GM04503 (cell line): ENCODE results near the gene LDLRAP1.

Experiments used
- DNase-seq: peaks from one replicate; pipeline ENCODE4 v3.0.0-alpha.2; 2012; ENCODE audit warnings: low read depth

Gene LDLRAP1

GRCh38 chr1:25544243-25544764 lies 898 bp downstream of the LDLRAP1 start:
- DNase-seq, result no peak

- DNase-seq, result peak; percentile 16
Observed at GRCh38 chr1:25544819-25545218, 1.4 kb downstream of the LDLRAP1 start.

GRCh38 chr1:25545767-25546166 lies 2.4 kb downstream of the LDLRAP1 start:
- no peak for DNase-seq

DNA sequence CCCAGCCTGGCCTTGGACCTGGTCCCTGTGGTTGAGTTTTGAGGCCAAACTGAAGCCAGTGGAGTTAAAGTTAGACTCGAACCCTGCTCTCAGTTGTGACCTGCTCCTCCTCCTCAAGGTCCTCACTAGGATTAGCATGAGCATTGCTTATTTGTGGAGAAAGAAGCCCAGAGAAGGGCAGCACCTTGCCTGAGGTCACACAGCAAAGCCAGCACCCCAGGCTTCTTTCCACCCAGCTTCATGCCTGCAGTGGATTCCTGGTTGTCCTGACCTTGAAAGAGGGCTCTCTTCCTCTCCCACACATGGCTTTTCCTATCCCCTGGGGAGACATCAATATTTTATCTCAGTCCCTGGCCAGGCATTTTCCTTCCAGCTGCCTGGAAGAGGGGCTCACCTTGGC lies 2.8 kb downstream of the LDLRAP1 start:
- no peak for DNase-seq

GRCh38 chr1:25548601-25549000 lies 5.2 kb downstream of the LDLRAP1 start:
- DNase-seq, result no peak

- no peak for DNase-seq
Observed at GRCh38 chr1:25549273-25550154, 6.1 kb downstream of the LDLRAP1 start.

DNA sequence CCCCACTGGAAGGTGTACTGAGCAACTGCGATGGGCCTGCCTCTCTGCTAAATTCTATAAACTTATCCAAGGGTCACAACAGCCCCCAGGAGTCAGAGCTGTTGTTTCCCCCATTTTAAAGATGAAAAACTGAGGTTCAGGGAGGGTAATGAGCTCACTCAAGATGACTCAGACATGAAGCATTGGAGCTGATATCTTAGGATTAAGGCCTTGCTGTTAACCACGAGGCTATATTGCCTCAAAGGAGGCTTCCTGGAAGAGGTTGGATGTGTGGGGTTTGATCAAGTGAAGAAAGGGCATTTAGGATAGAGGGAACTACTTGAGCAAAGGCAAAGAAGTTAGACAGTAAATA lies 6.7 kb downstream of the LDLRAP1 start:
- DNase-seq, result no peak

DNA sequence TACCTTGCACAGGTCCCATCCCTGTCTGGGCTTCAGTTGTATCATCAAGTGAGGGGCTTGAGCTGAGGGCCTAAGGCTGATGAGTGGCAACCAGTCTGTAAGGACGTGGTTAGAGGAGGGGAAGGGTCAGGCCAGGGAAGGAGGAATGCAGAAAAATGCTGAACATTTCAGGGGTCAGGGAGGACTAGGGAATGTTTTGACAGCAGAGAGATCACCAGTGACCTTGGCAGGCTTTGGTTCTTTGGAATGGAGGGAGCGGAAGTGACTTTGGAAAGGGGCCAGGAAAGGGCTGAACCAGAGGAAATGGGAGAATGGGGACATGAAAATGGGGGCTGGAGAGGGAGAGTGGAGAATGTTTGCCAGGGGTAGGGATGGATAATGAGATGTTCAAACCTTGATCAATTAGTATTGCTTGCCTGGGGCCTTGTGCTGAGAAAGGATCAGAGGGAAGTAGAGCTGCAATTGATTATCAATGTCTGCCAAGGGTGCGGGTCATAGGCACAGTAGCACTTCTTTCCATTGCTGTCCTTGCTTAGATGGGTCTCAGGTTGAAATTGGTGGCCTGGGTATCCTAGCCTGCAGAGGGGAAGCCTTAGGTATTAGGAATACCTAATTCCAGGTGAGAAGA lies 7.4 kb downstream of the LDLRAP1 start:
- no peak for DNase-seq

GRCh38 chr1:25553749-25554429 lies 10.5 kb downstream of the LDLRAP1 start:
- no peak for DNase-seq

DNA sequence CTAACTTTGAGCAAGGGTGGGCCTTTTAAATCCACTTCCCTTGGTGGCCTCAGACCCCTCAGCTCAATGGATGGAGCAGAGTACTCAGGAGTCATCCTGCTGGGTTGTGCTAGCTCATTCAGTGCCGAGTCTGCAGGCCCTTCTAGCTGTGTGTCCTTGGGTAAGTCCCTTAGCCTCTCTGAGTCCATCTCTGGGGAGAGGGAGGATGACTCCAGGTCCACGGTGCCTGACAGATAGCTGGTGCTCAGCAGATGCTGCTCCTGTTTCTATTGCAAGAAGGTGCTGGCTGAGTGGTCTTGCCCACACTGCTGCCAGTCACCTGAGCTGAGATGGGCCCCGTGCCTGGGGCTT lies 11.0 kb downstream of the LDLRAP1 start:
- DNase-seq, result no peak

DNA sequence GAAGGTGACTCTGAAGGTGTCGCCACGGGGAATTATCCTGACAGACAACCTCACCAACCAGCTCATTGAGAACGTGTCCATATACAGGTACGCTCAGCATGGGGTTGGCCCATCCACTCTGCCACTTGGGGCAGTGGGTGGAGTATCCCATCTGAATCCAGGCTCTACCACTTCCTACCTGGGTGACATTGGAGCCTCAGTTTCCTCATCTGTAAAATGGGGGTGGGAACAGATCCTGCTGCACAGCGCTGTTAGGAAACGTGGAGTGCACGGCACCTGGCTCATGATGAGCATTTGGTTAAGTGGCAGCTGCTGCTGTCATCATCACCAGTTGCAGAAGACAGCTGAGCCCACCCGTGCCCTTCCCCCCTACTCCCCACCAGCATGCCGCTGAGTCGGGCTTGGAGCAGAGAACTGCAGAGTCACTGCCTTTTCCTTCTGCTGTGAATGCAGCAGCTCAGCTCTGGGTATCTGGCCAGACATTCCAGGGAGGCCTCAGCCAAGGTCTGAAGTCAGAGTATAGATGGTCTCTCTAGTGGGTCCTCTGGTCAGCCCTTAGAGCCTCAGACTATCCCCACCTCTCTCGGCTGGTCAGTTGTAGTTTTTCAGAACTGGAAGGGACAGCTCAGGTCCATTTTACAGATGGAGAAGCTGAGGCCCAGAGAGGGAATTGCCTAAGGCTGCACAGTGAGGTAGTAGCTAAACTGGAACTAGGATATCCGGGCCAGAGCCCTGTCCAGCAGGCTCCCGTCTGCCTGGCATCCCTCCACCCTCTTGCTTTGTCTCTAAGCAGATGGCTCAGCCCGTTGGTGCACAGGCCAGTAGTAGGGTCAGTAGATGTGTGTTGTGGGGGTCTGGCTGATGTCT lies 11.7 kb downstream of the LDLRAP1 start:
- no peak for DNase-seq

GRCh38 chr1:25555753-25556092 lies 12.3 kb downstream of the LDLRAP1 start:
- no peak for DNase-seq

DNA sequence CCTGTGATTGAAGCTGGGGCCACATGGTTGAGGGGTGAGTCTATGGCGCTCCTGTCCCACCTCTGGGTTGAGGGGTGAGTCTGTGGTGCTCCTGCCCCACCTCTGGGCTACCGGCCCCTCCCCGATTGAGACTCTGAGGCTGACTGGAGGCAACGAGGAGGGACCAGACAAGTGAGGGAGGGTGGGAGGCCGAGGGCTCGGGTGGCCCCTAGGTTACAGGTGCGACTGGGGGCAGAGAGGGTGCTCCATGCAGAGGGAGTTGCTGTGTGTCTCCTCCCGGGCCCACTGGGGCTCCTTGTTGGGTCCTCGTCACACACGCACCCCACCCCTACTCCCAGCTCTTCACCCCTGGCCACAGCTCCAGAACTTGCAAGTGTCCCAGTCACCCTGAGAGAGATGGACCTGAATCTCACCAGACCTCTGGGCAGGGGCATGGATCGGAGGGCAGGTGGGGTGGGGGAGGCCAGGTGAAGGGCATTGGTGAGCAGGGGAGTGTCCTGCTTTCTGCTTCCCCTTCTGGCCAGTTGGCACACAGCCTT lies 12.8 kb downstream of the LDLRAP1 start:
- no peak for DNase-seq

DNA sequence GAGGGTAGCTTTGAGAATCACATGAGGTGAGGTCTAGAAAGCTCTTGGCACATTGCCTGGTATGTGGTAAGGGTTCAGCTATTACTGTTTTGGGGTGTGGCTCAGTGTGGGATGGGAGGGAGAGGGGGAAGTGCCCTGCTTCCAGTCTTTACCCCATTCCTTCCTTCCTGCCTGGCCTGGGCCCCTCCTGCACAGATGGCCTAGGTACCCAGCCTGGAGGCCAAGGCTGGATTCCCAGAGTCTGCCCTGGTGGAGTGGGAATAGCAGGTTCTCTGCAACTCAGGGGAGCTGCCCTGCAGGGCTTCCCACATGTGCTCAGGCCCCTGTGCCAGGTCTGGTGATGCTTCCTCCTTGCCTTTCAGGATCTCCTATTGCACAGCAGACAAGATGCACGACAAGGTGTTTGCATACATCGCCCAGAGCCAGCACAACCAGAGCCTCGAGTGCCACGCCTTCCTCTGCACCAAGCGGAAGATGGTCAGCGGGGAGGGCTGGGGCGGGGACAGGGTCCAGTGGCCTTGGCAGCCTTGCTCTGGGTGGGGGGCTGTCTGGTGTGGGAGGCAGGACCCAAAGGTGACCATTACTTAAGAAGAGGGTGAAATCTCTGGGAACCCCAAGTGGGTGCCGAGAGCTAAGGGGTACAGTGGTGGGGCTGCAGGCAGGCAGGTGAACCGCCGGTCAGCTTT lies 13.5 kb downstream of the LDLRAP1 start:
- DNase-seq, result no peak

DNA sequence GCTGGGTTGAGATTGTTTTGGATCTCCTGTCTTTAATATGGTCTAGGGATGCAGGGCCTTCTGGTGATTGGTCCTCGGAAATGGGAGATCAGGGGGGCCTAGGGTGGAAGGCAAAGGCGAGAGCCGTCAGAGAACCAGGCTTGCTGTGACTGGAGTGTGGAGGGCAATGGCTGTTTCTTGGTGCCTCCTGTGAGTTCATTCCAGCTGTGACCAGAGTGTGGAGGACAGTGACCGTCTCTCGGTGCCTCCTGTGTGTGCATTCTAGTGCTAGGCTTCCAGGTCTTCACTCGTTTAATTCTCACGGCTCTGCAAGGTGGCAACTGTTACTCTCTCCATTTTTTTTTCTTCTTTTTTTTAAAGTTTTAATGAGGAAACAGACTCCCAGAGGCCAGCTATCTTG lies 14.1 kb downstream of the LDLRAP1 start:
- no peak for DNase-seq

DNA sequence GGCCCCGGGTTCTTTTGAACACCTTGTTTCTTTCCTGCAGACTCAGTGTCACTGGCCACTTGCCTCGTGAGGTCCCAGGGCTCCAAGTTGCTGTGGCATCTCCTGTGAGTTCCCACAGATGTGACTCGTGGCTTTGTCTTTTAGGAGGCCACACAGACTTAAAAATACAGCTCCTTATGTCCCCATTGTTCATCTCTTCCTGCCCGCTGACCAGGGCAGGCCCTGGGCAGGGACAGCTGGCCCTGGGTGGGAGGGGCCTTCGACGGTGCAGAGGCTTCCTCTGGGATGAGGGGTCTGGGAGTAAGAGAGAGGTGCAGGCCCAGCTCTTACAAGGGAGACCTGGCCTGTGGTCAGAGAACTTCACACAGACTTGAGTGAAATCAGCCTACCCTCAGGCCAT lies 15.6 kb downstream of the LDLRAP1 start:
- DNase-seq, result no peak

- DNase-seq, result no peak
Observed at GRCh38 chr1:25560001-25560400, 16.6 kb downstream of the LDLRAP1 start.

DNA sequence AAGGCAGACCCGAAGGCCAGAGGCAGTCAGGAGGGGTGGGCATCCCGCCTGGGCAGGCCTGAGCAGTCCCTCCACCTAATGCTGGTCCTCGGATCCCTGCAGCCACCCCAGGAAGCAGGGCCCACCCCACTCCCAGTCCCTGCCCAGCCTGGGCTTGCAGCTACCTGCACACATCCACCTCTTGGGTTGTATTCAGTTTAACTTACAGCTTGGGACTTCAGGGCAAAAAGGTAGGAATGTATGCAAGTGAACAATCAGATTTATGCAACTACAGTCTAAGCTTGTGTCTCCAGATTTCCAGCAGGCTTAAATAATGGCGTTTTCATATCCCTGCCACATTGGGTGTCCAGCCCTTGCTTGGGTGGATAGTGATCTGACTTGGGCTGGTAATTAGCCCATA lies 17.4 kb downstream of the LDLRAP1 start:
- no peak for DNase-seq

DNA sequence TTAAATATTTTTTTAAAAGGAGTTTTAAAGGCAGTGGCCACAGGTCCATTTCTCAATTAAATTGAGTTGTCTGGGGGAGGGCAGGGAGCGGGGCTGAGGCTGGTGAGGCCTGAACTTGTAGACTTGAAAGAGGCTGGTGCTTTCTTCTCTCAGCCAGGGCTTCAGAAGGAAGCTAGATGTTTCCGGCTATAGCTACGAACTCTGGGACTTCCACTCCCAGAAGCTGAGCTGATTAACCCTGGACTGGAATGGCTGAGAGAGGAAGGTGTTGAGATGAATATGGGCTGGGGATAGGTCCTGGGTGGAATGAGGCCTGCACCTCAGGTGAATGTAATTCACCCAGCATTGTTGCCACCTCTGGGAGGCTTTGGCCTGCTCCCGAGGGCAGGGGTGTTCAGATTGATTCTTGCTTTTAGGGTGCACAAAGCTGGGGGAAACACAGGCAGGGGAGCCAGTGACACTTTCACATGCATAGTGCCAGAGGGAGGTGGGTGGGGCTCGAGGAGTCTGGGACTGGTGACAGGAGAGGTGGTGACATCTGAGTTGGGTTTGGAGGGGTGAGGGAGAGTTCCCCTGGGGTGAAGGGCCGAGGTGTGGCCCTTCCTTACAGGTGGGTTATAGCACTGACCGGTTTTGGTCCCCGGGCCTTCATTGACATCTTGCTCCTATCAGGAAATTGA lies 18.2 kb downstream of the LDLRAP1 start:
- DNase-seq, result no peak

DNA sequence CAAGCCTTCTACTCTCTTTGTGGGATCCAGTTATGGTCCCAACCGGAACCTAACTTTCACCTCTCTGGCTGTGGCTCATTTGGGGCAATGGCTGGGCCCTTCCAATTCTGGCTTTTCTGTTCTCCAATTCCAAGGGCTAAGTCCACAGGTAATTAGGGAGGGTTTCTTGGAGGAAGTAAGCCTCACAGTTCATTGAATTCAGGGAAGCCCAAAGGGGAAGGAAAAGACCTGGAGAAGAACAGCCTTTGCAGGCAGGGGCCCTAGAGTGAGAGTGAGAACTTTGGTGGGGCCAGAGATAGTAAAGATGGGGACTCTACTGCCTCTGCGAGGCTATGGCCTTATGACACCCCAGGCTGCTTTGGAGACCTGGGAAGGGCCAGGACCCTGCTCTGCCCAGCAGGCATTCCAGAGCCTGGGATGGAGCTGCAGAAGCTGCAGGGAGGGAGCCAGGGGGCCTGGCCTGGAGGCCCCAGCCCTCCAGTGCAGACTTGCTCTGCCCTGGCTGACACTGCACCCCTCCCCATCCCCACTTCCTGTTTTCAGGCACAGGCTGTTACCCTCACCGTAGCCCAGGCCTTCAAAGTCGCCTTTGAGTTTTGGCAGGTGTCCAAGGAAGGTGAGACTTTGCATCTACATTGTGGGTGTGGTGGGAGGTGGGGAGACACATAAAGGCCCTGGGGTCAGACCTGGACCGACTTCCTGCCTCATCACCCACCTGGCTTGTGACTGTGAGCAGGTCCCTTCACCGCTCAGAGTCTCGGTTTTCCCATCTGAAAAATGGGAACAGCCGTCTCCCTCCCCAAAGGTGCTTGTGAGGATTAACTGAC lies 18.9 kb downstream of the LDLRAP1 start:
- DNase-seq, result no peak
